ENCODE data around the gene MED27. TPM values are rescaled to one million over a fixed set of nuclear protein-coding genes. Genes with fewer than 3 reads are reported as not detected.
"Not testable (repeated sequence)": the region's sequence is repeated elsewhere in the genome, so short reads cannot be mapped to it uniquely, and the experiment has no call there.

MED27 gene
- total RNA-seq, 1 donor from 2014 or later = 45.0 TPM

DNA sequence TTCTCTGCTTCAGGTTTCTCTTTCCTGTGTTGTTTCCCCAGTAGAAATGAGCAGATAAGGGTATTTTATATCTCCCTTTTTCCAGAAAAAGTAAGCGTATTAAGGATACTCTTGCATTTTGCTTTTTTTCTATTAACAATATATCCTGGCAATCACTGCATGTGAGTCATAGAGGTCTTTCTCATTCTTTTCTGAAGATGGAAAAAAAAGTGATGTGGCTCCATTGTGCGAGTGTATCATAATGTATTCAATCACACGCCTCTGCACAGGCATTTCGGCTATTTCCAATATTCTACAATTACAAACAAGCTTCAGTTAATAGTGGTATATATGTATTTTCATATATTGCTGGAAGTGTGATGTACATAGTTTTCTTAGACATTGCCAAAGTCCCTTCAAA lies 155.9 kb downstream of the MED27 start:
- Mint-ChIP-seq H3K9me3 (ENCODE audit: unreplicated experiment) (peaks cover 2% of the 10 kb centered on the region), H3K4me1 (ENCODE audit: low read depth, unreplicated experiment) (peaks cover 24% of the 10 kb centered on the region), H3K27ac (ENCODE audit: unreplicated experiment) (no peak overlapping the region), H3K4me3 (ENCODE audit: unreplicated experiment) (no peak overlapping the region), H3K27me3 (ENCODE audit: unreplicated experiment) (no peaks in the 10 kb centered on the region), H3K36me3 (ENCODE audit: unreplicated experiment) (no peaks in the 10 kb centered on the region)
- DNase-seq = no peak
- TF ChIP-seq CTCF (IDR thresholded peaks at IDR 0.05; ENCODE audit: partially characterized antibody, unreplicated experiment) = no peak

DNA sequence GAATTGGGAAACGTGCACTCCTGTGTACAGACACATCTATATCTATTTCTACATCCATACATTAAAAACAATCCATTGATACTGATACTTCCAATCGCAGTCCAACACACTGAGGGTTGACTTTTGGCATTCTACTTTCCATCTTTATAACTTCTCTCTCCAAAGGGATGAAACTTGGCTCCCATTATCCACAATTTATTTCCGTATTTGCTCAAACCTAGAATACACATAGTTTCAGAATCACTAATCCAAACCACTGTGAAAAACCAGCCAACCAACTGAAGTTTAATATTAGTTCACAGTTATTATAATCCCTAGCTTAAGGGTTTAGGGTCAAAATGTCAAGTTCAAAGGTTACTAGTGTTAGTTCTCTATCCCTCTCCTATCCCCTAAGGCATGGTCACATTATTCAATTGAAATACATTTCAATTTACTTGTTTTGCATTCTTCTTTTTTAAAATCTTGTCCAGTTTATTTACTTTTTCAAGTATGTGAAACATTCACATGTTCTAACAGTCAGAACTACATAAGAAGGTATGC lies 156.5 kb downstream of the MED27 start:
- Mint-ChIP-seq H3K27me3 (ENCODE audit: unreplicated experiment) (no peaks in the 10 kb centered on the region), H3K36me3 (ENCODE audit: unreplicated experiment) (no peaks in the 10 kb centered on the region), H3K27ac (ENCODE audit: unreplicated experiment) (no peak overlapping the region)

DNA sequence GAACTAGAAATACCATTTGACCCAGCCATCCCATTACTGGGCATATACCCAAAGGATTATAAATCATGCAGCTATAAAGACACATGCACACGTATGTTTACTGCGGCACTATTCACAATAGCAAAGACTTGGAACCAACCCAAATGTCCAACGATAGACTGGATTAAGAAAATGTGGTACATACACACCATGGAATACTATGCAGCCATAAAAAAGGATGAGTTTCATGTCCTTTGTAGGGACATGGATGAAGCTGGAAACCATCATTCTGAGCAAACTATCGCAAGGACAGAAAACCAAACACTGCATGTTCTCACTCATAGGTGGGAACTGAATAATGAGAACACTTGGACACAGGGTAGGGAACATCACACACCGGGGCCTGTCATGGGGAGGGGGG lies 158.0 kb downstream of the MED27 start:
- H3K27ac Mint-ChIP-seq (ENCODE audit: unreplicated experiment); H3K27me3 Mint-ChIP-seq (ENCODE audit: unreplicated experiment); H3K4me3 Mint-ChIP-seq (ENCODE audit: unreplicated experiment); H3K36me3 Mint-ChIP-seq (ENCODE audit: unreplicated experiment); H3K9me3 Mint-ChIP-seq (ENCODE audit: unreplicated experiment); DNase-seq: not testable (repeated sequence)
- H3K4me1 Mint-ChIP-seq (ENCODE audit: low read depth, unreplicated experiment) = peaks cover 14% of the 10 kb centered on the region

More for the DNA sequence above, 156.5 kb downstream of the MED27 start:
- H3K4me3 Mint-ChIP-seq (ENCODE audit: unreplicated experiment) = no peak overlapping the region
- no peak for TF ChIP-seq CTCF (IDR thresholded peaks at IDR 0.05; ENCODE audit: partially characterized antibody, unreplicated experiment)
- DNase-seq = no peak
- H3K4me1 Mint-ChIP-seq (ENCODE audit: low read depth, unreplicated experiment) = peaks cover 21% of the 10 kb centered on the region
- peaks cover 2% of the 10 kb centered on the region for H3K9me3 Mint-ChIP-seq (ENCODE audit: unreplicated experiment)

DNA sequence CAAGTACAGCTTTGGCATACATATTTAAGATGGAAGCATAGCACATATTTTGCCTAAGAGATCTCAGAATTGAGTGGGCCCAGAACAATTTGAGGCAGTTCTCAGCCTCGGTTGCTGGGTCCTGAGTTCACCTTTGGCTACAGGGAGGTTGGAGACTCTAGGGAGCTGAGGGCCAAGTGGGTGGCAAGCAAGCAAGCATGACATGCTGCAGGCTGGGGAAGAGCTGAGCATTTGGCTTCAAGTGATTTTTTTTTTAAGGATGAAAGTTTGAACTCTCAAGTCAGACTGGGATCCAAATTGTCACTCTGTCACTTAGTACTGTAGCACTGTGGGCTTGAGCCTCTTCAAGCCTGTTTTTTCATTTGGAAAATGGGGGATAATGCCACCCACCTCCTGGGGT lies 160.5 kb downstream of the MED27 start:
- DNase-seq = no peak
- TF ChIP-seq CTCF (IDR thresholded peaks at IDR 0.05; ENCODE audit: partially characterized antibody, unreplicated experiment) = no peak

DNA sequence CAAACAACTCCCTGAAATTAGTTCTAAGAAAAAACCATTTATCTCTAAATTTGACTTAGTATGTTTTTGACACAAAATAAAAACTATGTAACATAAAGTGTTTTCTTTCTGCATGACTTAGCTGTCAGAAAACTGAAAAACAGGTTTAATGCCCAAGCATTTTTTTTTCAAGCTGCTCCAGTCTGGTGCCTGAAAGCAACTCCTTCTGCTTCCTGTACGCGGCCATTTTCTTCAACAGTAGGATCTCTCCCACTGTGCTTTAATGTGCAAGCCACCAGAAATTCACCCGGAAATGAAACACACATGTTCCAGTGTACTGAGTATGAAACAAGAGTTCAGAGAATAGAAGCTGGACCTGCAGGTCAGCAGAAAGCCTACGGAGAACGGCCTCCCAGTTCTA lies 161.2 kb downstream of the MED27 start:
- TF ChIP-seq CTCF (IDR thresholded peaks at IDR 0.05; ENCODE audit: partially characterized antibody, unreplicated experiment) = no peak
- H3K27ac Mint-ChIP-seq (ENCODE audit: unreplicated experiment) = no peak overlapping the region

More for the DNA sequence above, 160.5 kb downstream of the MED27 start:
- Mint-ChIP-seq H3K4me1 (ENCODE audit: low read depth, unreplicated experiment) (peaks cover 14% of the 10 kb centered on the region), H3K9me3 (ENCODE audit: unreplicated experiment) (peaks cover 1% of the 10 kb centered on the region), H3K27me3 (ENCODE audit: unreplicated experiment) (no peaks in the 10 kb centered on the region), H3K27ac (ENCODE audit: unreplicated experiment) (no peak overlapping the region), H3K4me3 (ENCODE audit: unreplicated experiment) (no peak overlapping the region), H3K36me3 (ENCODE audit: unreplicated experiment) (no peaks in the 10 kb centered on the region)

More for the DNA sequence above, 161.2 kb downstream of the MED27 start:
- no peak for DNase-seq
- H3K27me3 Mint-ChIP-seq (ENCODE audit: unreplicated experiment) = no peaks in the 10 kb centered on the region
- H3K4me3 Mint-ChIP-seq (ENCODE audit: unreplicated experiment) = no peak overlapping the region
- H3K36me3 Mint-ChIP-seq (ENCODE audit: unreplicated experiment) = no peaks in the 10 kb centered on the region
- H3K9me3 Mint-ChIP-seq (ENCODE audit: unreplicated experiment) = peaks cover 1% of the 10 kb centered on the region
- H3K4me1 Mint-ChIP-seq (ENCODE audit: low read depth, unreplicated experiment) = peaks cover 14% of the 10 kb centered on the region

Data from glutamatergic neuron (in vitro differentiated cells).